ENCODE data around the gene HCN4. TPM values are rescaled to one million over a fixed set of nuclear protein-coding genes. Genes with fewer than 3 reads are reported as not detected.

Gene HCN4
- total RNA-seq, 2 donors from 2014 or later = not detected

DNA sequence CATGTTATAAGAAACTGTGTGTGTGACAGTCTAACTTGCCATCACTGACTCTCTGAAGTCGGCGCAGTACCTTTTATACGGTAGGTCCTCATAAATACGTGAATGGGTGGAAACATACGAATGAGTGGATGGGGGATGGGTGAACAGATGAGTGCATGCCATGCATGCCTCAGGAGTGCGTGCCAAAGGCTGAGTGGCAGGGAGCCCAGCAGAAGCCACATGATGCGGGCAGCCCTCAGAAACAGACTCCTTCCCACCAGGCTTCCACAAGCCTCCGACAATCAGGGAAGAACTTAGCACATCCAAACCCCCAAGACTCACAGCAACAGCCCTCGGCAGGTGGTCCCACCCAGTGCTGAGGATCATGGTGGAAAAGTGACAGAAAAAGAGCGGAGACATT, 16.7 kb downstream of the HCN4 start:
- H3K36me3 Mint-ChIP-seq (ENCODE audit: low read depth) = no peaks in the 10 kb centered on the region
- H3K27ac Mint-ChIP-seq = no peak overlapping the region
- no peaks in the 10 kb centered on the region for H3K4me1 Mint-ChIP-seq

GRCh38 chr15:73349191-73349590, 19.6 kb downstream of the HCN4 start:
- H3K4me1 Mint-ChIP-seq = no peaks in the 10 kb centered on the region
- no peak for DNase-seq
- no peak overlapping the region for H3K4me3 Mint-ChIP-seq
- ATAC-seq = no peak
- H3K36me3 Mint-ChIP-seq (ENCODE audit: low read depth) = no peaks in the 10 kb centered on the region
- H3K27me3 Mint-ChIP-seq = no peaks in the 10 kb centered on the region
- H3K27ac Mint-ChIP-seq = no peak overlapping the region
- H3K9me3 ChIP-seq (ENCODE audit: control insufficient read depth, low read length, poor library complexity, severe bottlenecking) = no peaks in the 10 kb centered on the region

More for the DNA sequence above, 16.7 kb downstream of the HCN4 start:
- ATAC-seq (no peak), DNase-seq (no peak)
- H3K9me3 ChIP-seq (ENCODE audit: control insufficient read depth, low read length, poor library complexity, severe bottlenecking) = no peaks in the 10 kb centered on the region
- Mint-ChIP-seq H3K27me3 (peaks cover 7% of the 10 kb centered on the region), H3K4me3 (no peak overlapping the region)

- ATAC-seq (peak; percentile 52), DNase-seq (peak; percentile 42 to 60 (median 52))
- Mint-ChIP-seq H3K27me3 (no peaks in the 10 kb centered on the region), H3K4me1 (no peaks in the 10 kb centered on the region), H3K4me3 (no peak overlapping the region), H3K36me3 (ENCODE audit: low read depth) (no peaks in the 10 kb centered on the region), H3K27ac (no peak overlapping the region)
- H3K9me3 ChIP-seq (ENCODE audit: control insufficient read depth, low read length, poor library complexity, severe bottlenecking) = no peaks in the 10 kb centered on the region
Observed at GRCh38 chr15:73346735-73347312, 21.9 kb downstream of the HCN4 start.

DNA sequence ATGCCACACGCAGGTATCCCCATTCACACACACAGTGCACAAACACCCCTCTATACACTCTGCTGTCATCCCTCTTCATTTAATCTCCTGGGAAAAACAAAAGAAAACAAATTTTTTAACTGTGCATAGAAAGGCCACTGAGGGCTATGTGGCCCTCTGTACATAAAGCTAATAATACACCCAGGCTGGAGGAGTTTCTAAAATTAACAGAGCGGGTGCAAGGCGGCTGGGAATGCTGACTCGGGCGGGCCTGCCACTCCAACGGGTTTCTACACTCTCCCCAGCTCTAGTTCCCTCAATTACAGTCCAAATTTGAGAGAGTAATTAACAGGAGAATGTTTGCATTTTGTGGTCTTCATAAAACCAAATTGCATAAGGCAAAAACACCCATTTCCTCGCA, 23.1 kb downstream of the HCN4 start:
- H3K9me3 ChIP-seq (ENCODE audit: control insufficient read depth, low read length, poor library complexity, severe bottlenecking) = no peaks in the 10 kb centered on the region
- DNase-seq (no peak), ATAC-seq (no peak)
- Mint-ChIP-seq H3K4me3 (no peak overlapping the region), H3K4me1 (no peaks in the 10 kb centered on the region), H3K27me3 (no peaks in the 10 kb centered on the region), H3K27ac (no peak overlapping the region), H3K36me3 (ENCODE audit: low read depth) (no peaks in the 10 kb centered on the region)

DNA sequence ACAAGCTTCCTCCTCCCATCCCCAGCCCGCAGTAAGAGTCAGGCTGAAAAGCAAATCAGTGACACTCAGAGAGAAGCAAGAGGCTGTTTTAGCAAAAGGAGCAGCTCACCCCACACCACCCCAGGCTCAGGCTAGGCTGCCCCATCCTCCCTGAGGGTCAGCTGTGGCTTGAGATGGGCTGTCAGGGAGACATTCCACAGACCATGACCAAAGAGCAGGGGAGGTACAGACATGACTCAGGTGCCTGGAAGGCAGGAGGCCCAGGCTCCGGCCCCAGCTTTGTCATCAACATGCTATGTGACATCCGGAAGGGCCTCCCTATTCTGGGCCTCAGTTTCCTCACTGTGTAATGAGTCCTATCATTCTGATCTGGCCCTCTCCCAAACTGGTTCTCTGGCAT, 24.7 kb downstream of the HCN4 start:
- ATAC-seq = no peak
- H3K4me1 Mint-ChIP-seq = no peaks in the 10 kb centered on the region
- H3K9me3 ChIP-seq (ENCODE audit: control insufficient read depth, low read length, poor library complexity, severe bottlenecking) = no peaks in the 10 kb centered on the region

GRCh38 chr15:73341886-73342600, 26.7 kb downstream of the HCN4 start:
- Mint-ChIP-seq H3K4me1 (no peaks in the 10 kb centered on the region), H3K36me3 (ENCODE audit: low read depth) (no peaks in the 10 kb centered on the region), H3K27ac (no peak overlapping the region), H3K4me3 (no peak overlapping the region), H3K27me3 (peaks cover 7% of the 10 kb centered on the region)
- H3K9me3 ChIP-seq (ENCODE audit: control insufficient read depth, low read length, poor library complexity, severe bottlenecking) = no peaks in the 10 kb centered on the region
- DNase-seq (no peak), ATAC-seq (no peak)

More for the DNA sequence above, 24.7 kb downstream of the HCN4 start:
- Mint-ChIP-seq H3K4me3 (no peak overlapping the region), H3K27ac (no peak overlapping the region), H3K27me3 (no peaks in the 10 kb centered on the region), H3K36me3 (ENCODE audit: low read depth) (no peaks in the 10 kb centered on the region)
- DNase-seq = no peak

GRCh38 chr15:73340502-73341192, 28.1 kb downstream of the HCN4 start:
- no peaks in the 10 kb centered on the region for H3K9me3 ChIP-seq (ENCODE audit: control insufficient read depth, low read length, poor library complexity, severe bottlenecking)
- no peaks in the 10 kb centered on the region for H3K4me1 Mint-ChIP-seq
- peaks cover 7% of the 10 kb centered on the region for H3K27me3 Mint-ChIP-seq
- no peak overlapping the region for H3K27ac Mint-ChIP-seq
- DNase-seq (no peak), ATAC-seq (no peak)
- H3K36me3 Mint-ChIP-seq (ENCODE audit: low read depth) = no peaks in the 10 kb centered on the region
- H3K4me3 Mint-ChIP-seq = no peak overlapping the region

- DNase-seq = no peak
- H3K4me1 Mint-ChIP-seq = peaks cover 2% of the 10 kb centered on the region
- H3K27ac Mint-ChIP-seq = no peak overlapping the region
- H3K4me3 Mint-ChIP-seq = no peak overlapping the region
- peaks cover 7% of the 10 kb centered on the region for H3K27me3 Mint-ChIP-seq
- no peaks in the 10 kb centered on the region for H3K36me3 Mint-ChIP-seq (ENCODE audit: low read depth)
- no peaks in the 10 kb centered on the region for H3K9me3 ChIP-seq (ENCODE audit: control insufficient read depth, low read length, poor library complexity, severe bottlenecking)
- ATAC-seq = no peak
Observed at GRCh38 chr15:73338606-73339374, 30.0 kb downstream of the HCN4 start.

DNA sequence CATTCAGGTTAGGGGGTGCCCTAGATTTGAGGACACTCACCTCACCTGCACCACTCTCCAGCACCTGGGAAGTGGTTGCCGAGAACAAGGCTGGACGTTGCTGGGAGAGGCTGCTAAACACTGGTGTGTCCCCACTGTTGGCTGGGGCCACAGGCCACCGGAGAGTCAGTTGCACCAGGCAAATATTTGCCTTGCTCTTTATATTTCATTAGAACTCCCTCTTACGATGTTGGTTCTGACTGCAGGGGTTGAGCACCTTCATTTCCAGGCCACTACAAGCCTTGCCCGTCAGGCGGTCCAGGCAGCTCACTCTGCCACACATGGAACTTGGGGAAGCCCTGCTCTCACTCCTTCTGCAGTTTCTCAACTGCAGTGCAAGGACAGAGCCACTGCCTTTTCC, 30.7 kb downstream of the HCN4 start:
- Mint-ChIP-seq H3K36me3 (ENCODE audit: low read depth) (no peaks in the 10 kb centered on the region), H3K4me1 (peaks cover 2% of the 10 kb centered on the region), H3K27me3 (peaks cover 7% of the 10 kb centered on the region), H3K27ac (no peak overlapping the region), H3K4me3 (no peak overlapping the region)
- no peak for DNase-seq
- no peak for ATAC-seq
- H3K9me3 ChIP-seq (ENCODE audit: control insufficient read depth, low read length, poor library complexity, severe bottlenecking) = no peaks in the 10 kb centered on the region

GRCh38 chr15:73337187-73337586, 31.6 kb downstream of the HCN4 start:
- Mint-ChIP-seq H3K4me3 (no peak overlapping the region), H3K36me3 (ENCODE audit: low read depth) (no peaks in the 10 kb centered on the region), H3K27ac (no peak overlapping the region), H3K4me1 (peaks cover 2% of the 10 kb centered on the region), H3K27me3 (peaks cover 7% of the 10 kb centered on the region)
- ATAC-seq (no peak), DNase-seq (no peak)
- no peaks in the 10 kb centered on the region for H3K9me3 ChIP-seq (ENCODE audit: control insufficient read depth, low read length, poor library complexity, severe bottlenecking)

- Mint-ChIP-seq H3K27ac (no peak overlapping the region), H3K4me1 (peaks cover 2% of the 10 kb centered on the region), H3K4me3 (no peak overlapping the region), H3K36me3 (ENCODE audit: low read depth) (no peaks in the 10 kb centered on the region), H3K27me3 (peaks cover 7% of the 10 kb centered on the region)
- ATAC-seq = no peak
- no peak for DNase-seq
- no peaks in the 10 kb centered on the region for H3K9me3 ChIP-seq (ENCODE audit: control insufficient read depth, low read length, poor library complexity, severe bottlenecking)
Observed at GRCh38 chr15:73336756-73337155, 32.0 kb downstream of the HCN4 start.

DNA sequence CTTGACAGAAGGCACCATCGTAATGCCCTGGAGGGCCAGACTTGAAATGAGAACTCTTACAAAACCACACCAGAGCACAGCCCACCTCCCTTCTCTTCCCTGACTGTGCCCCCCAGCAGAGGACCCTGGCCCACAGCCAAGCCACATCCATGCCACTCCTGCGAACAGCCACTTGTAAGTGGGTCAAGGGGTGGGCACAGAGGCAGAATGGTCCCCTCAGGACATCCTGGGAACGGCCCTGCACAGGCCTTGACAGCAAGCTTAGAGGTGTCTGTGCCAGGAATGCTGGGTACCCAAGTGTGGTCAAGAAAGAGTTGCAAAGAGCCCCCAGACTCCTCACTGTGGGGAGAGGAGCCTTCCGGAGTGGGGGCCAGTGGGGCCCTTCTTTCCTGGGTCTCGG, 33.3 kb downstream of the HCN4 start:
- H3K36me3 Mint-ChIP-seq (ENCODE audit: low read depth) = no peaks in the 10 kb centered on the region
- H3K4me3 Mint-ChIP-seq = no peak overlapping the region
- peaks cover 7% of the 10 kb centered on the region for H3K27me3 Mint-ChIP-seq
- no peaks in the 10 kb centered on the region for H3K9me3 ChIP-seq (ENCODE audit: control insufficient read depth, low read length, poor library complexity, severe bottlenecking)
- H3K27ac Mint-ChIP-seq = no peak overlapping the region
- no peak for DNase-seq
- no peak for ATAC-seq
- H3K4me1 Mint-ChIP-seq = peaks cover 2% of the 10 kb centered on the region

GRCh38 chr15:73335026-73335425, 33.7 kb downstream of the HCN4 start:
- peaks cover 7% of the 10 kb centered on the region for H3K27me3 Mint-ChIP-seq
- no peaks in the 10 kb centered on the region for H3K9me3 ChIP-seq (ENCODE audit: control insufficient read depth, low read length, poor library complexity, severe bottlenecking)
- DNase-seq = no peak
- H3K36me3 Mint-ChIP-seq (ENCODE audit: low read depth) = no peaks in the 10 kb centered on the region
- H3K27ac Mint-ChIP-seq = no peak overlapping the region
- no peak overlapping the region for H3K4me3 Mint-ChIP-seq
- ATAC-seq = no peak
- H3K4me1 Mint-ChIP-seq = peaks cover 2% of the 10 kb centered on the region
